Prostate gland (tissue), 2 donors: Measurements from ENCODE around the gene TFEB.

ENCODE experiments used
- CTCF ChIP-seq, 4 experiments: fragments of 200-600 bp in 2 of 4; fragments of 450-650 bp in 2 of 4; sonication (generic) in 2 of 4; IDR thresholded peaks; 1 replicate in 3 of 4; 2 replicates in 1 of 4; pipeline ENCODE4 v1.5.1; 2016 to 2019; ENCODE audit warnings: antibody characterized with exemption in 4 of 4, mild to moderate bottlenecking in 2 of 4, moderate library complexity in 2 of 4
- POLR2A ChIP-seq: fragments of 450-650 bp; IDR thresholded peaks from one replicate; pipeline ENCODE4 v1.6.1; 2016; ENCODE audit warnings: antibody characterized with exemption, mild to moderate bottlenecking
- POLR2AphosphoS5 ChIP-seq: sonication (generic); formaldehyde crosslinking; IDR thresholded peaks from one replicate; pipeline ENCODE4 v1.6.1; 2017; ENCODE audit warnings: antibody characterized with exemption

DNA sequence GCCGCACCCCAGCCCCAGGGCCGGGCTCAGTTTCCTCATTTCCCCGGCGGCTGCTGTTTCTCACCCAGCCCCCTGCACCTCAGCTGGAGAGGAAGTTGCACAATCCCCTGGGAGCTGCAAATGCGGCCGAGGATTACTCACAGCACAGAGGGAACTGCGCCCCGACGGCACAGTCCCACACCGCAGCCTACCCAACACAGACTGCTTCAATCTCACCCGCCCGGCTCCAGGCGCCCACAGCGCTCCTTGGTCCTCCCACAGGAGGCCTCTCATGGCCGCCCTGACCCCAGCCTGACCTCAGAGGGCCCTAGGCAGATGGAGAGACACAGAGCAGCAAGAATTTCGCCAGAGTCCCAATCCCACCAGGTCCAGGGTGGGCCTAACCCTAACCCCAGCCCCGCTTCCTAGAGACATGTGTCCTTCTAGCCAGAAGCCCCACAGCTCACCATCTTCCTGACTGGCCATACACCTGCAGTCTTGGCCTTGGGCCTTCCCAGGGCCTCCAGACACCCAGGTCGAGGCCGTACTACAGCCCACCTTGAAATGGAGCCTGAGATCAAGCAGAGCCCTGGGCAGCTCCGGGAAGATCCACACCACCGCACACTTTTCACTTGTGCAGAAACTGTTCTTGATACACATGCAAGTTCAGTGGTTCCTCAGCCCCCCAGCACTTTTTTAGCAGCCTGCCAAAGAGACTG, 11.7 kb downstream of the TFEB start:
- no peak for TF ChIP-seq POLR2AphosphoS5
- no peak for TF ChIP-seq POLR2A
- TF ChIP-seq CTCF (IDR thresholded peaks at IDR 0.05), result no peak
